ENCODE measurements around the gene ZNF398.

GRCh38 chr7:149166142-149166541 is 18.9 kb downstream of the ZNF398 start:
- TF ChIP-seq ZBTB43 (CRISPR knock-in tag; IDR thresholded peaks at IDR 0.05) (no peak), NCOA1 (IDR thresholded peaks at IDR 0.05; ENCODE audit: low read depth) (no peak), NFYB (IDR thresholded peaks at IDR 0.05; ENCODE audit: extremely low read depth, insufficient read length) (no peak), YY1 (IDR thresholded peaks at IDR 0.05; ENCODE audit: borderline replicate concordance in 1 of 3, control insufficient read depth in 1 of 3, extremely low read depth in 1 of 3, insufficient read depth in 3 of 3, insufficient read length in 1 of 3, insufficient replicate concordance in 2 of 3, low read depth in 1 of 3, low read length in 2 of 3) (no peak), PHB2 (IDR thresholded peaks at IDR 0.05; ENCODE audit: low read depth) (no peak), MBD1 (CRISPR knock-in tag; IDR thresholded peaks at IDR 0.05) (no peak), TCF3 (CRISPR knock-in tag; IDR thresholded peaks at IDR 0.05) (no peak), CTCF (IDR thresholded peaks at IDR 0.05 in 2 of 3, conservative IDR thresholded peaks at IDR 0.05 in 1 of 3; ENCODE audit: insufficient read depth in 2 of 3, low read depth in 1 of 3, low read length in 3 of 3) (no peak), MEIS2 (IDR thresholded peaks at IDR 0.05; ENCODE audit: partially characterized antibody) (no peak), MAZ (CRISPR knock-in tag; conservative IDR thresholded peaks at IDR 0.05 in 1 of 2, IDR thresholded peaks at IDR 0.05 in 1 of 2) (no peak), POU5F1 (IDR thresholded peaks at IDR 0.05; ENCODE audit: borderline replicate concordance, low read depth, low read length, partially characterized antibody) (no peak)

All from K562 (cell line).